CD14-positive monocyte (primary cell): ENCODE measurements around the gene KRTAP10-2. TPM values are rescaled to one million over a fixed set of nuclear protein-coding genes. Genes with fewer than 3 reads are reported as not detected.

Experiments used
- DNase-seq, 3 donors: peaks; one replicate each; pipeline ENCODE4 v3.0.0-alpha.2; 2011 to 2022
- H2AFZ ChIP-seq: 2 replicates; pipeline ENCODE4 v1.6.0; 2012; ENCODE audit warnings: mild to moderate bottlenecking, low read depth, low read length, inconsistent platforms; ENCODE audit not compliant: insufficient read depth, poor library complexity, severe bottlenecking
- H3K27ac ChIP-seq, 2 donors: 1 replicate in 1 of 2; 2 replicates in 1 of 2; pipeline ENCODE4 v1.5.1; 2012 to 2013; ENCODE audit warnings: low read length in 2 of 2, control low read depth in 1 of 2, inconsistent platforms in 1 of 2, low read depth in 1 of 2, mild to moderate bottlenecking in 1 of 2
- H3K27me3 ChIP-seq, 2 donors: one replicate each; pipeline versions ENCODE4 v1.6.0 to v1.6.1; 2011 to 2013; ENCODE audit warnings: low read length in 2 of 2; ENCODE audit not compliant: control insufficient read depth in 2 of 2, insufficient read depth in 2 of 2
- H3K36me3 ChIP-seq, 2 donors: replicated peaks in 1 of 2; 1 replicate in 1 of 2; 2 replicates in 1 of 2; pipeline versions ENCODE4 v1.5.1 to v1.6.1; 2012 to 2013; ENCODE audit warnings: low read length in 2 of 2, control low read depth in 1 of 2, inconsistent platforms in 1 of 2, mild to moderate bottlenecking in 1 of 2; ENCODE audit not compliant: insufficient read depth in 2 of 2, control insufficient read depth in 1 of 2
- H3K4me1 ChIP-seq, 2 donors: 1 replicate in 1 of 2; 2 replicates in 1 of 2; pipeline versions ENCODE4 v1.5.1 to v1.6.1; 2012 to 2013; ENCODE audit warnings: low read length in 2 of 2, control low read depth in 1 of 2, inconsistent platforms in 1 of 2, mild to moderate bottlenecking in 1 of 2, moderate library complexity in 1 of 2; ENCODE audit not compliant: insufficient read depth in 2 of 2, control insufficient read depth in 1 of 2
- H3K4me2 ChIP-seq: replicated peaks from 2 replicates; pipeline ENCODE3; 2012; ENCODE audit warnings: low read length, moderate library complexity, mild to moderate bottlenecking; ENCODE audit not compliant: poor library complexity, severe bottlenecking; ENCODE audit errors: extremely low read depth
- H3K4me3 ChIP-seq, 3 experiments: fragments of 200-600 bp in 1 of 3; sonication (generic) in 1 of 3; replicated peaks in 1 of 3; 1 replicate in 2 of 3; 2 replicates in 1 of 3; pipeline ENCODE4 v1.5.1; 2011 to 2013; ENCODE audit warnings: low read length in 3 of 3, mild to moderate bottlenecking in 3 of 3, control low read depth in 2 of 3, low read depth in 2 of 3, inconsistent platforms in 1 of 3, moderate library complexity in 1 of 3
- H3K79me2 ChIP-seq: 2 replicates; pipeline ENCODE4 v1.6.0; 2012; ENCODE audit warnings: mild to moderate bottlenecking, control low read depth, inconsistent platforms, low read length, moderate library complexity; ENCODE audit not compliant: insufficient read depth
- H3K9ac ChIP-seq: 2 replicates; pipeline ENCODE4 v1.6.0; 2017; ENCODE audit warnings: low read length, mild to moderate bottlenecking; ENCODE audit not compliant: insufficient read depth, poor library complexity, severe bottlenecking
- H3K9me3 ChIP-seq, 2 donors: replicated peaks in 1 of 2; 1 replicate in 1 of 2; 2 replicates in 1 of 2; pipeline versions ENCODE4 v1.5.1 to v1.6.1; 2012 to 2013; ENCODE audit warnings: low read length in 2 of 2, control low read depth in 1 of 2; ENCODE audit not compliant: control insufficient read depth in 1 of 2, insufficient read depth in 1 of 2
- H4K20me1 ChIP-seq: 2 replicates; pipeline ENCODE4 v1.6.0; 2012; ENCODE audit warnings: mild to moderate bottlenecking, low read length, control low read depth, moderate library complexity; ENCODE audit not compliant: insufficient read depth
- H3K27ac Mint-ChIP-seq, 7 donors: one replicate each; pipeline ENCODE4 v1.8.0; 2020; ENCODE audit warnings: mild to moderate bottlenecking in 7 of 7, mixed read lengths in 7 of 7, moderate library complexity in 6 of 7, inconsistent platforms in 2 of 7
- H3K27me3 Mint-ChIP-seq, 3 donors: one replicate each; pipeline ENCODE4 v1.8.0; 2021 to 2022; ENCODE audit warnings: low read depth in 3 of 3, mild to moderate bottlenecking in 3 of 3, mixed read lengths in 3 of 3, moderate library complexity in 3 of 3, inconsistent platforms in 1 of 3
- H3K36me3 Mint-ChIP-seq, 2 donors: one replicate each; pipeline ENCODE4 v1.8.0; 2020; ENCODE audit warnings: mixed read lengths in 2 of 2, inconsistent platforms in 1 of 2, mild to moderate bottlenecking in 1 of 2
- H3K4me1 Mint-ChIP-seq: one replicate; pipeline ENCODE4 v1.8.0; 2020; ENCODE audit warnings: mild to moderate bottlenecking, mixed read lengths
- H3K4me3 Mint-ChIP-seq, 2 donors: one replicate each; pipeline ENCODE4 v1.8.0; 2020; ENCODE audit warnings: mild to moderate bottlenecking in 2 of 2, mixed read lengths in 2 of 2, moderate library complexity in 1 of 2
- H3K9me3 Mint-ChIP-seq, 7 donors: one replicate each; pipeline ENCODE4 v1.8.0; 2020 to 2022; ENCODE audit warnings: mixed read lengths in 7 of 7, mild to moderate bottlenecking in 6 of 7, moderate library complexity in 6 of 7, inconsistent platforms in 2 of 7
- CTCF ChIP-seq: fragments of 200-600 bp; IDR thresholded peaks from one replicate; pipeline ENCODE4 v1.8.0; 2022; ENCODE audit warnings: antibody characterized with exemption, mild to moderate bottlenecking
- WGBS: methylation state at CpG from one replicate; pipeline ENCODE4 v1.1.5; 2013; ENCODE audit warnings: missing lambda C conversion rate; ENCODE audit not compliant: insufficient coverage; 5-methylcytosine and 5-hydroxymethylcytosine counted together
- intact Hi-C, 2 donors: fragments of 100-400 bp; cut with micrococcal nuclease; formaldehyde crosslinking; loops; one replicate each; pipeline versions ENCODE4 v1.15.0 to v1.15.1; 2023
- polyA plus RNA-seq, 3 donors: library from polyadenylated mRNA; depleted of rRNA in 1 of 3; unstranded in 2 of 3; stranded (reverse) in 1 of 3; fragments of 300-500 nt in 2 of 3; fragments of >200 nt in 1 of 3; fragmentation: Illumina TruSeq in 2 of 3; gene quantifications; 1 replicate in 2 of 3; 2 replicates in 1 of 3; pipeline ENCODE4 v1.2.3, GENCODE V29; 2012 to 2021

KRTAP10-2 gene
- polyA plus RNA-seq, 3 donors = not detected

- H3K36me3 Mint-ChIP-seq = no peaks in the 10 kb centered on the region
- no peaks in the 10 kb centered on the region for H3K27me3 ChIP-seq
- no peak overlapping the region for H3K4me3 Mint-ChIP-seq
- no peak for DNase-seq
- no peaks in the 10 kb centered on the region for H3K79me2 ChIP-seq
- no peaks in the 10 kb centered on the region for H4K20me1 ChIP-seq
- H3K4me1 Mint-ChIP-seq = no peaks in the 10 kb centered on the region
- H3K4me2 ChIP-seq = no peak overlapping the region
- H3K27ac Mint-ChIP-seq = no peak overlapping the region
- 71% methylated on average over 7 of the region's 12 CpGs for WGBS
- H3K4me1 ChIP-seq = no peaks in the 10 kb centered on the region
- H3K9me3 ChIP-seq = no peaks in the 10 kb centered on the region
- no peak overlapping the region for H3K4me3 ChIP-seq
- H3K27ac ChIP-seq = no peak overlapping the region
- no peak overlapping the region for H2AFZ ChIP-seq
- H3K27me3 Mint-ChIP-seq = peaks cover 2 to 27% (median 7%) of the 10 kb centered on the region in 3 donors
- H3K9me3 Mint-ChIP-seq = peaks cover 0 to 2% (median 0%) of the 10 kb centered on the region in 7 donors
- H3K36me3 ChIP-seq = no peaks in the 10 kb centered on the region
- no peak for TF ChIP-seq CTCF
- intact Hi-C loops = no loop called here
- H3K9ac ChIP-seq = no peak overlapping the region
Measured at GRCh38 chr21:44594406-44594916, 43.2 kb upstream of the KRTAP10-2 start.

GRCh38 chr21:44593598-44594405 is 42.5 kb upstream of the KRTAP10-2 start:
- H4K20me1 ChIP-seq = no peaks in the 10 kb centered on the region
- no peaks in the 10 kb centered on the region for H3K9me3 ChIP-seq
- H3K4me2 ChIP-seq = no peak overlapping the region
- H3K27ac Mint-ChIP-seq = no peak overlapping the region
- no peak for DNase-seq
- no peaks in the 10 kb centered on the region for H3K9me3 Mint-ChIP-seq
- H3K4me3 ChIP-seq = no peak overlapping the region
- peaks cover 2 to 27% (median 7%) of the 10 kb centered on the region in 3 donors for H3K27me3 Mint-ChIP-seq
- no peaks in the 10 kb centered on the region for H3K36me3 Mint-ChIP-seq
- no peaks in the 10 kb centered on the region for H3K79me2 ChIP-seq
- no peaks in the 10 kb centered on the region for H3K4me1 ChIP-seq
- intact Hi-C loops = no loop called here
- TF ChIP-seq CTCF = no peak
- no peak overlapping the region for H3K4me3 Mint-ChIP-seq
- H3K27me3 ChIP-seq = no peaks in the 10 kb centered on the region
- WGBS = 76% methylated on average over 13 of the region's 20 CpGs
- no peaks in the 10 kb centered on the region for H3K36me3 ChIP-seq
- no peak overlapping the region for H2AFZ ChIP-seq
- no peak overlapping the region for H3K9ac ChIP-seq
- H3K4me1 Mint-ChIP-seq = no peaks in the 10 kb centered on the region
- no peak overlapping the region for H3K27ac ChIP-seq
